IMR-90 (cell line): ENCODE data around the gene LAMA5.

Experiments
- BHLHE40 ChIP-seq: fragments of 150-350 bp; IDR thresholded peaks from 2 replicates; pipeline ENCODE4 v1.6.1; 2016; ENCODE audit warnings: mild to moderate bottlenecking, low read depth, low read length
- CEBPB ChIP-seq: IDR thresholded peaks from 2 replicates; pipeline ENCODE4 v1.6.1; 2012; ENCODE audit warnings: low read depth, low read length, improper control_type of control experiment
- CHD1 ChIP-seq: IDR thresholded peaks from 2 replicates; pipeline ENCODE4 v1.6.1; 2012; ENCODE audit warnings: low read depth, low read length, improper control_type of control experiment
- FOS ChIP-seq: fragments of 150-350 bp; IDR thresholded peaks from 2 replicates; pipeline ENCODE4 v1.6.1; 2016; ENCODE audit warnings: low read depth, low read length
- MAFK ChIP-seq: IDR thresholded peaks from 2 replicates; pipeline ENCODE4 v1.6.1; 2012; ENCODE audit warnings: low read depth, low read length, improper control_type of control experiment
- MAZ ChIP-seq: IDR thresholded peaks from 2 replicates; pipeline ENCODE4 v1.6.1; 2012; ENCODE audit warnings: low read depth, mild to moderate bottlenecking, low read length, improper control_type of control experiment, moderate library complexity, borderline replicate concordance
- POLR2A ChIP-seq: IDR thresholded peaks from 2 replicates; pipeline ENCODE4 v1.6.1; 2012; ENCODE audit warnings: mild to moderate bottlenecking, low read depth, low read length
- RAD21 ChIP-seq: IDR thresholded peaks from 2 replicates; pipeline ENCODE4 v1.6.1; 2012; ENCODE audit warnings: low read length, improper control_type of control experiment
- RCOR1 ChIP-seq: IDR thresholded peaks from 2 replicates; pipeline ENCODE4 v1.6.1; 2012; ENCODE audit warnings: mild to moderate bottlenecking, low read length, improper control_type of control experiment; ENCODE audit not compliant: insufficient replicate concordance
- RFX5 ChIP-seq: IDR thresholded peaks from 2 replicates; pipeline ENCODE4 v1.8.0; 2012; ENCODE audit warnings: low read depth, mild to moderate bottlenecking, low read length, moderate library complexity
- SMC3 ChIP-seq: fragments of 150-350 bp; IDR thresholded peaks from 2 replicates; pipeline ENCODE4 v1.6.1; 2016; ENCODE audit warnings: low read depth, mild to moderate bottlenecking, antibody characterized with exemption, low read length, moderate library complexity
- TF ChIP-seq, protein P1 (sequence below): conservative IDR thresholded peaks from 2 replicates; pipeline ENCODE4 v1.5.1; 2012; ENCODE audit warnings: mild to moderate bottlenecking, low read depth, low read length, improper control_type of control experiment
- TF ChIP-seq, protein P2 (sequence below): fragments of 150-350 bp; IDR thresholded peaks from 2 replicates; pipeline ENCODE4 v1.6.1; 2017; ENCODE audit warnings: mild to moderate bottlenecking, antibody characterized with exemption, low read length, low read depth

DNA sequence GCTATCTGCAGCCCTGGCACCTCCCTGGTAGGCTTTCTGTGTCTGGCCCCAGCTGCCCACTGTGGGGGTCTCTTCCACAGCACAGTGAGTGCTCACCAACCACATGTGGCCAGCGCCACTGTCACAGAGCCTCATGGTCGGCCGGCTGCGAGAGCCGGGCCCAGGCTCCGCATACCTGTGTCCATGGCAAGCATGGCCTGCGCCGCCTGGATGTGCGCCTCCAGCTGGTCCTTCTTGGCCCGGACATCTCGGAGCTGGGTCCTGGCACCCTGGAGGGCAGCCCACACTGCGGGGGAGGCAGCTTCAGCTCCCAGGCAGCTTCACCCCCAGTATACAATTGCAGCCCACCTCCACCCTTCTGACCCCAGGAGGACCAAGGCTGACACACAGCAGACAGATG, 51.3 kb downstream of the LAMA5 start:
- TF ChIP-seq POLR2A (no peak), BHLHE40 (no peak), CEBPB (no peak), RAD21 (no peak), SMC3 (no peak), FOS (no peak), MAZ (no peak), RFX5 (no peak), RCOR1 (no peak), MAFK (no peak), CHD1 (no peak)
- TF ChIP-seq, protein P1, sequence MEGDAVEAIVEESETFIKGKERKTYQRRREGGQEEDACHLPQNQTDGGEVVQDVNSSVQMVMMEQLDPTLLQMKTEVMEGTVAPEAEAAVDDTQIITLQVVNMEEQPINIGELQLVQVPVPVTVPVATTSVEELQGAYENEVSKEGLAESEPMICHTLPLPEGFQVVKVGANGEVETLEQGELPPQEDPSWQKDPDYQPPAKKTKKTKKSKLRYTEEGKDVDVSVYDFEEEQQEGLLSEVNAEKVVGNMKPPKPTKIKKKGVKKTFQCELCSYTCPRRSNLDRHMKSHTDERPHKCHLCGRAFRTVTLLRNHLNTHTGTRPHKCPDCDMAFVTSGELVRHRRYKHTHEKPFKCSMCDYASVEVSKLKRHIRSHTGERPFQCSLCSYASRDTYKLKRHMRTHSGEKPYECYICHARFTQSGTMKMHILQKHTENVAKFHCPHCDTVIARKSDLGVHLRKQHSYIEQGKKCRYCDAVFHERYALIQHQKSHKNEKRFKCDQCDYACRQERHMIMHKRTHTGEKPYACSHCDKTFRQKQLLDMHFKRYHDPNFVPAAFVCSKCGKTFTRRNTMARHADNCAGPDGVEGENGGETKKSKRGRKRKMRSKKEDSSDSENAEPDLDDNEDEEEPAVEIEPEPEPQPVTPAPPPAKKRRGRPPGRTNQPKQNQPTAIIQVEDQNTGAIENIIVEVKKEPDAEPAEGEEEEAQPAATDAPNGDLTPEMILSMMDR = no peak
- TF ChIP-seq, protein P2, sequence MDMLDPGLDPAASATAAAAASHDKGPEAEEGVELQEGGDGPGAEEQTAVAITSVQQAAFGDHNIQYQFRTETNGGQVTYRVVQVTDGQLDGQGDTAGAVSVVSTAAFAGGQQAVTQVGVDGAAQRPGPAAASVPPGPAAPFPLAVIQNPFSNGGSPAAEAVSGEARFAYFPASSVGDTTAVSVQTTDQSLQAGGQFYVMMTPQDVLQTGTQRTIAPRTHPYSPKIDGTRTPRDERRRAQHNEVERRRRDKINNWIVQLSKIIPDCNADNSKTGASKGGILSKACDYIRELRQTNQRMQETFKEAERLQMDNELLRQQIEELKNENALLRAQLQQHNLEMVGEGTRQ = no peak
